IPS-20b (cell line): ENCODE results near the gene MNX1.
A peak's percentile ranks its signal among the peaks of the same experiment; 100 is the strongest.

ENCODE experiments used
- H3K27ac ChIP-seq: one replicate; pipeline ENCODE4 v1.5.1; 2013; ENCODE audit warnings: low read length
- H3K27me3 ChIP-seq: 2 replicates; pipeline ENCODE4 v1.6.1; 2013; ENCODE audit warnings: mild to moderate bottlenecking, low read length, inconsistent platforms; ENCODE audit not compliant: insufficient read depth
- H3K36me3 ChIP-seq: 2 replicates; pipeline ENCODE4 v1.6.1; 2013; ENCODE audit warnings: low read depth, mild to moderate bottlenecking, inconsistent platforms, low read length, moderate library complexity; ENCODE audit not compliant: insufficient read depth
- H3K4me1 ChIP-seq: 2 replicates; pipeline ENCODE4 v1.6.1; 2013; ENCODE audit warnings: mild to moderate bottlenecking, control low read depth, inconsistent platforms, low read length, moderate library complexity; ENCODE audit not compliant: insufficient read depth
- H3K4me3 ChIP-seq: 2 replicates; pipeline ENCODE4 v1.5.1; 2013; ENCODE audit warnings: mild to moderate bottlenecking, low read length, inconsistent platforms
- H3K9ac ChIP-seq: 2 replicates; pipeline ENCODE4 v1.6.1; 2013; ENCODE audit warnings: low read depth, mild to moderate bottlenecking, inconsistent platforms, low read length, moderate library complexity
- H3K9me3 ChIP-seq: 2 replicates; pipeline ENCODE4 v1.6.1; 2013; ENCODE audit warnings: mild to moderate bottlenecking, low read depth, low read length, inconsistent platforms; ENCODE audit not compliant: insufficient read depth

MNX1 gene

DNA sequence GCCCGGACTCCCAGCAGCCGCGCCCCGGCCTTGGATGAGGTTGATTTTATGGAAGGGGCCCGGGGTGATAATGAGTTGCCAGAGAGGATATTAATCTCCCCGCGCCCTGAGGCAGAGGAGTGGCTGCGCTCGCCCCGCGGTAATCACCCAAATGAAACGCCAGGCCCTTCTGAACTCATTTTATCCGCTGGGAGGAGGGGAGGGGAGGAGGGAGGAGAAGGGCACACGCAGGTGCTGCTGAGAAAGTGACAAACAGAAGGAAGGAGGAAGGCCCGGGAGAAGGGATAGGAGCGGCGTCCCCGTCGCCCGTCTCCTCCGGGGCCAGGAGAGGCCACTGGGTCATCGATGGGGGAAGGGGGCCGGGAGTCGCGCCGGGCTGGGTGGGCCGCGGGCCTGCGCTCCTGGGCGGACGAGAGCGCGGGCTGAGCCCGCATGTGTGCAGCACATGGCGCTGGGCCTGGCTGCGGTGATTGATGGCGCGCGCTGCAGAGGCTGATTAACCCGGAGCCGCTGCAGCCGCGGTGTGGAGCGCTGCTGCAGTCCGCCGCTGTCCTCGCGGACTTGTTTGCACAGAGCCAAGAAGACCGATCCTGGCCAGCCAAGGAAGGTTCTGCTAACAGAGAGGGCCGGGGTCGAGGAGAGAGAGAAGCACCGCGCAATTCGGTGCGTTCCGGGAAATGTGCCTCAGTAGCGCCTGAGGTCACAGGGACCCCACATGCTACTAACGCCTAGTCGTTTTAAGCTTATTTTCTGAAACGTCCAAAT, 6.5 kb downstream of the MNX1 start:
- H3K4me3 ChIP-seq: no peak overlapping the region
- H3K9me3 ChIP-seq: peaks cover 4% of the 10 kb centered on the region; the same call in 1 of the 2 replicates
- no peak overlapping the region for H3K27ac ChIP-seq
- H3K4me1 ChIP-seq: peaks cover 6% of the 10 kb centered on the region
- H3K9ac ChIP-seq: no peak overlapping the region
- H3K36me3 ChIP-seq: no peaks in the 10 kb centered on the region
- H3K27me3 ChIP-seq: peaks cover 100% of the 10 kb centered on the region

DNA sequence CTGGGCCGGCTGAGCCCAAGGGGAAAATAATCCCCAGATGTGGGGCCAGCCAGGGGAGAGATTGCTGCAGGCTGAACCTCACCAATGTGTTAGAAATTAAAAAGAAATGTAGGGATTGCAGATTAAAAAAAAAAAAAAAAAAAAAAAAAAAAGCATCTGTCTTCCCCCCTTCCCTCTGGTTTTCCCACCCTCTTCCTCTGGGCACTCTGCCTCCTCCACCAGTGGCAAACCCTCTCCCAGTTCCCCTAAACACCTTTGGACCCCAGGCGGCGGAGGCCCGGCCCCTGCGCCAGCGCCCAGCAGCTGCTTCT, 7.1 kb downstream of the MNX1 start:
- H3K36me3 ChIP-seq: no peaks in the 10 kb centered on the region
- H3K9me3 ChIP-seq: peaks cover 4% of the 10 kb centered on the region; the same call in 1 of the 2 replicates
- H3K9ac ChIP-seq: no peak overlapping the region
- peaks cover 100% of the 10 kb centered on the region for H3K27me3 ChIP-seq
- no peak overlapping the region for H3K27ac ChIP-seq
- H3K4me1 ChIP-seq: peaks cover 6% of the 10 kb centered on the region
- no peak overlapping the region for H3K4me3 ChIP-seq

DNA sequence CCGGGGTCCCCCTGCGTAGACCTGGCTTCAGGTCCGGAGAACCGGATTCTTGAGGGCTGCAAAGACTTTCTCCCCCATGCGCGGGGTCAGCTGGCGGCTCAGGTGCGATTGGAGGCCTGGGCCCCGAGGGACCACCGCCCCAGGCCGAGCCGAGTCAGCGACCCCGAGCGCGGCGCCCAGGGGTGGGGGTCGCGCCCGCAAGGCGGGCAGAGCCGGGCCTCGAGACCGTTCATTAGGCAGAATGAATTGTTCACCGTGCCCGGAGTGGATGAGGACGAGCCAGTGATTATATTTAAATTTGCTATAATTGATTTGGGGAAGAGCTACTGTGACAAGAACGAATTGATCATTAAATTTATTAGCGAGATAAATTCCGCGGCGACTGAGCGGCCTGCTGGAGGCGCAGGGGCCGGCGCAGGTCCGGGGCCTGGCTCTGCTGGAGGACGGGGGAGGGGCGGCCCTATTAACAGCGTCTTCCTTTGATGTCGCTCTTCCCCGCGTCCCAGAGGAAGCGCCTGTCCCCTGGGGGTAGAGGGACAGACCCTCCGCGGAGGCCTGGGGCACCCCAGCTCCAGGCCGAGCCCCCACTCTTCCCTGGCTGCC, 7.5 kb downstream of the MNX1 start:
- H3K4me3 ChIP-seq: no peak overlapping the region
- H3K9ac ChIP-seq: no peak overlapping the region
- H3K9me3 ChIP-seq: peaks cover 4% of the 10 kb centered on the region; the same call in 1 of the 2 replicates
- no peak overlapping the region for H3K27ac ChIP-seq
- H3K4me1 ChIP-seq: peaks cover 6% of the 10 kb centered on the region
- H3K27me3 ChIP-seq: peaks cover 100% of the 10 kb centered on the region
- H3K36me3 ChIP-seq: no peaks in the 10 kb centered on the region

GRCh38 chr7:157001920-157002818, 8.3 kb downstream of the MNX1 start:
- H3K9ac ChIP-seq: no peak overlapping the region
- no peak overlapping the region for H3K4me3 ChIP-seq
- no peak overlapping the region for H3K27ac ChIP-seq
- no peaks in the 10 kb centered on the region for H3K36me3 ChIP-seq
- H3K27me3 ChIP-seq: peaks cover 100% of the 10 kb centered on the region
- H3K4me1 ChIP-seq: peaks cover 6% of the 10 kb centered on the region
- H3K9me3 ChIP-seq: no peaks in the 10 kb centered on the region

DNA sequence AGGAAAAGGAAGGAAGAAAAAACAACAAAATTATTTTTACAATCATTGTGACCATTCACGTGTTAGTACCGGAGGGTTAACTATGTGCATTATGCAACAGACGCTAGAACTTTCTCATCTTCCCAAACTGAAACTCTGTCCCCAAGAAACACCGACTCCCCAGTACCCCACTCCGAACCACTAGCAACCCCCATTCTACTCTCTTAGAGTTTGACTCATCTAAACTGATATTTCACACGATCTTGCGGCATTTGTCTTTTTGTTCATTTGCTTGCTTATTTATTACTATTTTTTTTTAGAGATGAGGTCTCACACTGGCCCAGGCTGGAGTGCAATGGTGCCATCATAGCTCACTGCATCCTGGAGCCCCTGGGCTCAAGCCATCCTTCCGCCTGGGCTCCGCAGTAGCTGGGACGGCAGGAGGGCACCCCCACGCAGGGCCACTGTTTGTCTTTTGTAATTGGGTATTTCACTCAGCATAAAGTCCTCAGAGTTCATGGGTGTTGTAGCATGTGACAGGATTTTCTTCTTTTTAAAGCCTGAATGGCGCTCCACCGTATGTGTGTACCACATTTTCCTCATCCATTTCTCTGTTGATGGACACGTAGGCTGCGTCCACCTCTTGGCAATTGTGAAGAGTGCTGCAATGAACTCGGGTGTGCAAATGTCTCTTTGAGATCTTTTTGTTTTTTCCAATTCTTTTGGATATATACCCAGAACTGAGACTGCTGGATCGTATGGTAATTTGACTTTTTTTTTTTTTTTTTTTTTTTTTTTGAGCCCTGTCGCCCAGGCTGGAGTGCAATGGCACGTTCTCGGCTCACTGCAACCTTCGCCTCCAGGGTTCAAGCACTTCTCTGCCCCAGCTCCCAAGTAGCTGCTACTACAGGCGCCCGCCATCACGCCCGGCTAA, 9.5 kb downstream of the MNX1 start:
- Histone ChIP-seq H3K4me3 (peak overlapping the region; percentile 38), H3K9ac (no peak overlapping the region), H3K9me3 (no peaks in the 10 kb centered on the region), H3K27me3 (peaks cover 100% of the 10 kb centered on the region), H3K36me3 (no peaks in the 10 kb centered on the region), H3K4me1 (peaks cover 6% of the 10 kb centered on the region; the same call in 1 of the 2 replicates), H3K27ac (no peak overlapping the region)

DNA sequence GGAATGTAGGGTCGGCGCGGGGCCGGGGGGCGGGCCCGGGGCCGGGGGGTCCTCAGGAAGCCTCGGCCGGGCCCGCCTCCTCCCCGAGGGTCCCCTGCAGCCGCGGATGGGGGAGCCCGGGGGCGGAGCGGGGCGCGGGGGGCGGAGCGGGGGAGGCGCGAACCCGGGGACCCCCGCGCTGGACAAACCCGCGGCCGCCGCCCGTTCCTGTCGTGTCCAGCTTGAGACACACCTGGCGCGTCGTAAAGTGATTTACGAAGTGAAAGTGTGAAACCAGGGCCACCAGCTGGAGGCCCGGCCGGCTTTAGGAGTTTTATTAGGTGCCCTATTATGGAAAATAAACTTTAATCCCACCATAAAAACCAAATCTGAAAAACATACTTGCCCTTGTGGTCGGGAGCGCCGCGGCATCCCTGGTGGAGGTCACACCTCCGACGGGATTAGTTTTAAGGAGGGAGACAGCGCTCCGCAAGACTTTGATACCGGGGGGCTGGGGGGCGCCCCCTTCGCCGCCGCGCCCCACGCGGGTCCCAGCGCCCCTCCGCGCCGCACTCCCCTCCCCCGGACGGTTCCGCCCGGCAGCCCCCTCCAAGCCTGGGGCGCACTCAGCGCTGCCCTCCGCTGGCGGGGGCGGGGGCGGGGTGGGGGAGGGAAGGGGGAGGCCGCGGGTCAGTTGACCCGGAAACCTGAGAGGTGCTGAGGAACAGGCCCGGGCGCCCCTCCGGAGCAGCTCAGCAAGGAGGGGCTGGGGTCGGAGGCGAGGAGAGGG, 10.3 kb downstream of the MNX1 start:
- H3K4me3 ChIP-seq: peak overlapping the region; percentile 35; the same call in 1 of the 2 replicates
- no peaks in the 10 kb centered on the region for H3K36me3 ChIP-seq
- peaks cover 100% of the 10 kb centered on the region for H3K27me3 ChIP-seq
- no peak overlapping the region for H3K9ac ChIP-seq
- no peaks in the 10 kb centered on the region for H3K9me3 ChIP-seq
- H3K4me1 ChIP-seq: peaks cover 6% of the 10 kb centered on the region; the same call in 1 of the 2 replicates
- H3K27ac ChIP-seq: no peak overlapping the region

DNA sequence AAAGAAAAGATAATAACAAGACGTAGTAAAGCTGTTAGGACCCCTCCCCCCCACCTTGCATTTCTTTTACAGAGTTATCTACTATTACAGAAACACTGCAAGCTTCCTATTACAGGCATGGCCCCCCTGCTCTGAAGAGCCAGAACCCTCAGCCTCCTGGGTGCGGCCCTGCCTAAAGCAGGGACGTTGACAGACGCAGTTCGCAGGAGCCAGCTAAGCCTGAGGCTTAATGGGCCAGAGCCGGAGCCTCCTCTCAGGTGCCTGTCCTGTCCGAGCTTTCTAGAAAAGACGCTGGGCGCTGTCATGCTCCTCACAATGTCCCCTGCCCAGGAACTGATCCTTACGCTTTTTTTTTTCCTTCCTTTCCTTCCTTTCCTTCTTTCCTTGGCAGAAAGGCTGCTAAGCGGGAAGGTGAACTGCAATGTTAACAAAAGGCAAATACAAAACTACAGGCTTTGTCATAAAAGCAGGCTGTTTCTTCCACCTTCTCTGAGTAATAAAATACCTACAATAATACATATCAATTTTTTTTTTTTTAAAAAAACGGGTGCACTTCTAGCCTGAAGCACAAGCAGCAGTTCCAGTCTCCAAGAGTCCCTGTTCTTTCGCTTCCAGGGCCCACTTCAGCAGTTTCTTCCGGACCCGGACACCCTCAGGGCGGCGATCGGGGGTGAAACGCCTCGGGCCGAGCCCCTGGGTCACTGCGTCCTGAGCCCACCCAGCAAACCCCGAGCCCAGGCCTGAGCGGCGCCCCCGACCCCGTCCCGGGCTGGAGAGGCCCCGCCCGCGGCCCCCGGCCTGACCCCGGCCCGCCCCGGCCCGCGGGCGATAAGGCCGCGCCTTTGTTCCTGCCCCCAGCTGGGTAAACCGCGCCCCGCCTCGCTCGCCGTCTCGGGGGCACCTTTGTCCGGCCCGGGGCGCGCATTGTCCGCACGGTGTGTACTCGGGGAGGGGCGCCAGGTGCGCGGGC, 11.2 kb downstream of the MNX1 start:
- Histone ChIP-seq H3K9ac (no peak overlapping the region), H3K4me3 (no peak overlapping the region; the same call in 1 of the 2 replicates), H3K27me3 (peaks cover 94% of the 10 kb centered on the region)

GRCh38 chr7:156994417-156994816, 16.0 kb downstream of the MNX1 start:
- Histone ChIP-seq H3K27ac (no peak overlapping the region), H3K9ac (no peak overlapping the region), H3K4me3 (no peak overlapping the region), H3K27me3 (peaks cover 59% of the 10 kb centered on the region), H3K36me3 (no peaks in the 10 kb centered on the region), H3K4me1 (no peaks in the 10 kb centered on the region), H3K9me3 (no peaks in the 10 kb centered on the region)

More for the DNA sequence above, 11.2 kb downstream of the MNX1 start:
- no peak overlapping the region for H3K27ac ChIP-seq
- no peaks in the 10 kb centered on the region for H3K36me3 ChIP-seq
- H3K4me1 ChIP-seq: peaks cover 4% of the 10 kb centered on the region; the same call in 1 of the 2 replicates
- no peaks in the 10 kb centered on the region for H3K9me3 ChIP-seq

DNA sequence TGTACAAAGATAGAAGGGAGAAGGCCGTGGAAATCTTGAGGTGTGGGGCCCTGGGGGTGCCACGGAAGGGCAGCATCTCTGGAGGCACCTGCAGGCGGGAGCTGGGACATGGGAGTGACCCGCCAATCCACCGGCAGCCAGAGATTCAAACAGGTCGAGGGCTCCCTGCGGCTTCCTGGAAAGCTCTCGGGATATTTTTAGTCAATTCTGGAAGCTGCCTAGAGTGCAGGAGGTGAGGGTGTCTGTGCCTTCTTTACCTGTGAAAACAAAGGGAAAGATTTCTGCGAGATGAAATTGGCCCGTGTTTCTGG, 16.6 kb downstream of the MNX1 start:
- Histone ChIP-seq H3K9ac (no peak overlapping the region), H3K36me3 (no peaks in the 10 kb centered on the region), H3K9me3 (no peaks in the 10 kb centered on the region), H3K4me1 (no peaks in the 10 kb centered on the region), H3K4me3 (no peak overlapping the region), H3K27ac (no peak overlapping the region), H3K27me3 (peaks cover 54% of the 10 kb centered on the region)
